GM12878 (cell line): ENCODE results near the gene CNGA4. TPM values are rescaled to one million over a fixed set of nuclear protein-coding genes. Genes with fewer than 3 reads are reported as not detected.

Experiments
- ATAC-seq: fragments of 200-7000 bp; cut with Tn5 transposase; 3 replicates; pipeline ENCODE4 v1.9.1; 2020; ENCODE audit warnings: mild to moderate bottlenecking, moderate library complexity
- BruUV-seq: library from RNA; stranded (reverse); fragments of 400-500 nt; replicated peaks from 2 replicates; lab custom pipeline; 2021; lab: Mats Ljungman, UMichigan
- CTCF ChIA-PET: fragments of 300-600 bp; sonication (Branson Sonifier 250); formaldehyde crosslinking; extraction: SDS; loops from one replicate; lab custom pipeline; 2021; ENCODE audit warnings: inconsistent platforms; lab: Yijun Ruan, JAX
- POLR2A ChIA-PET: fragments of 350-600 bp; formaldehyde crosslinking; extraction: SDS; loops from one replicate; lab custom pipeline; 2021; ENCODE audit warnings: inconsistent platforms; lab: Charles Lee
- RAD21 ChIA-PET: fragments of 300-600 bp; sonication (Branson Sonifier 250); formaldehyde crosslinking; loops from one replicate; lab custom pipeline; 2023; ENCODE audit warnings: antibody characterized with exemption; ENCODE audit not compliant: unreplicated experiment; lab: Charles Lee
- SMC1A ChIA-PET: fragments of 300-600 bp; sonication (Branson Sonifier 250); formaldehyde crosslinking; loops from one replicate; lab custom pipeline; 2023; ENCODE audit not compliant: unreplicated experiment, uncharacterized antibody; lab: Charles Lee
- DNase-seq: peaks from one replicate; pipeline ENCODE4 v3.0.0-alpha.2; 2011; ENCODE audit warnings: low read depth, low spot score
- FAIRE-seq: peaks from 3 replicates; lab custom pipeline; 2011; peaks lifted over from hg19 to GRCh38; lab: Jason Lieb, UNC
- H2AFZ ChIP-seq: 2 replicates; pipeline ENCODE4 v1.6.0; 2011; ENCODE audit warnings: low read depth, low read length, control low read depth; ENCODE audit not compliant: control insufficient read depth
- H3K27ac ChIP-seq: 2 replicates; pipeline ENCODE4 v1.5.1; 2011; ENCODE audit warnings: control low read depth; ENCODE audit not compliant: control insufficient read depth, insufficient read depth
- H3K27me3 ChIP-seq, 2 experiments: replicated peaks in 1 of 2; 2 replicates each; pipeline versions ENCODE4 v1.6.0 to v1.6.1; 2011; ENCODE audit warnings: low read length in 1 of 2; ENCODE audit not compliant: control insufficient read depth in 2 of 2, insufficient read depth in 2 of 2
- H3K36me3 ChIP-seq, 2 experiments: 2 replicates each; pipeline ENCODE4 v1.5.1; 2011; ENCODE audit warnings: low read length in 1 of 2; ENCODE audit not compliant: control insufficient read depth in 2 of 2, insufficient read depth in 2 of 2
- H3K4me1 ChIP-seq: 2 replicates; pipeline ENCODE4 v1.6.1; 2011; ENCODE audit warnings: mild to moderate bottlenecking, low read length, moderate library complexity, mixed read lengths; ENCODE audit not compliant: control insufficient read depth, insufficient read depth
- H3K4me2 ChIP-seq: 2 replicates; pipeline ENCODE4 v1.6.0; 2011; ENCODE audit warnings: control low read depth; ENCODE audit not compliant: control insufficient read depth, insufficient read depth
- H3K4me3 ChIP-seq: fragments of 200-600 bp; sonication (generic); 2 replicates; pipeline ENCODE4 v1.5.1; 2016
- H3K79me2 ChIP-seq: 2 replicates; pipeline ENCODE4 v1.6.0; 2011; ENCODE audit warnings: low read length; ENCODE audit not compliant: control insufficient read depth, insufficient read depth
- H3K9ac ChIP-seq: 2 replicates; pipeline ENCODE4 v1.8.0; 2011; ENCODE audit warnings: low read length, control low read depth, mixed read lengths; ENCODE audit not compliant: control insufficient read depth, insufficient read depth
- H3K9me3 ChIP-seq: replicated peaks from 3 replicates; pipeline ENCODE4 v1.5.1; 2011; ENCODE audit warnings: mild to moderate bottlenecking, low read length; ENCODE audit not compliant: control insufficient read depth, insufficient read depth
- H4K20me1 ChIP-seq: 2 replicates; pipeline ENCODE4 v1.6.0; 2011; ENCODE audit not compliant: control insufficient read depth, insufficient read depth
- BACH1 ChIP-seq: fragments of 450-650 bp; IDR thresholded peaks from 2 replicates; pipeline ENCODE4 v1.6.1; 2017; ENCODE audit warnings: mild to moderate bottlenecking, borderline replicate concordance
- CBX3 ChIP-seq: fragments of 200-600 bp; sonication (generic); IDR thresholded peaks from 2 replicates; pipeline ENCODE4 v1.6.1; 2016; ENCODE audit warnings: low read depth, borderline replicate concordance
- CHD4 ChIP-seq: fragments of 200-600 bp; sonication (generic); IDR thresholded peaks from 2 replicates; pipeline ENCODE4 v1.6.1; 2016; ENCODE audit warnings: mild to moderate bottlenecking
- FOXM1 ChIP-seq: IDR thresholded peaks from 2 replicates; pipeline ENCODE4 v1.6.1; 2012; ENCODE audit warnings: low read depth, mild to moderate bottlenecking, inconsistent platforms, low read length, moderate library complexity
- MYB ChIP-seq: fragments of 150-350 bp; IDR thresholded peaks from 2 replicates; pipeline ENCODE4 v1.6.1; 2014; ENCODE audit warnings: mild to moderate bottlenecking, low read depth, low read length, borderline replicate concordance
- NFXL1 ChIP-seq: fragments of 450-650 bp; IDR thresholded peaks from 2 replicates; pipeline ENCODE4 v1.6.1; 2017; ENCODE audit warnings: antibody characterized with exemption, mild to moderate bottlenecking, borderline replicate concordance
- PBX3 ChIP-seq: IDR thresholded peaks from 2 replicates; pipeline ENCODE4 v1.6.1; 2011; ENCODE audit warnings: mild to moderate bottlenecking, low read depth, low read length, moderate library complexity; ENCODE audit not compliant: insufficient replicate concordance
- RELA ChIP-seq: fragments of 450-650 bp; IDR thresholded peaks from 2 replicates; pipeline ENCODE4 v1.8.0; 2014; ENCODE audit warnings: borderline replicate concordance; ENCODE audit not compliant: partially characterized antibody
- SPI1 ChIP-seq: IDR thresholded peaks from 2 replicates; pipeline ENCODE4 v1.6.1; 2011; ENCODE audit warnings: low read depth, mild to moderate bottlenecking, low read length, moderate library complexity, borderline replicate concordance; ENCODE audit not compliant: insufficient read depth
- STAT1 ChIP-seq: fragments of 450-650 bp; conservative IDR thresholded peaks from 2 replicates; pipeline ENCODE4 v1.6.1; 2014; ENCODE audit warnings: antibody characterized with exemption, mild to moderate bottlenecking
- TARDBP ChIP-seq: IDR thresholded peaks from 2 replicates; pipeline ENCODE4 v1.6.1; 2016; ENCODE audit warnings: borderline replicate concordance
- ZNF274 ChIP-seq: IDR thresholded peaks from one replicate; pipeline ENCODE4 v1.8.0; 2011; ENCODE audit not compliant: insufficient read length, insufficient read depth
- in situ Hi-C: fragments of 300-500 bp; cut with MboI; formaldehyde crosslinking; loops from 9 replicates; pipeline ENCODE4 v1.14.3; 2018; ENCODE audit warnings: mixed read lengths
- intact Hi-C: fragments of 100-400 bp; cut with micrococcal nuclease; formaldehyde crosslinking; loops from one replicate; pipeline ENCODE4 v1.14.2; 2022; ENCODE audit not compliant: unreplicated experiment
- polyA plus RNA-seq, 11 experiments: library from polyadenylated mRNA; depleted of rRNA in 4 of 11; unstranded in 6 of 11; stranded (reverse) in 5 of 11; fragments of >200 nt; fragmentation: Nextera tagmentation in 4 of 11; fragmentation: Illumina TruSeq in 1 of 11; extraction: Ambion mirVana in 4 of 11; extraction: Trizol in 1 of 11; gene quantifications; 1 replicate in 1 of 11; 2 replicates in 10 of 11; pipeline versions ENCODE4 v1.2.1 to v1.2.3, GENCODE V29; 2011 to 2016; ENCODE audit warnings: inconsistent platforms in 2 of 11, missing spikeins in 2 of 11, low read depth in 1 of 11
- total RNA-seq, 4 experiments: library from RNA; depleted of rRNA in 3 of 4; stranded (reverse); fragments of >200 nt in 3 of 4; fragmentation: Illumina TruSeq in 1 of 4; extraction: Trizol in 1 of 4; gene quantifications; 2 replicates each; pipeline versions ENCODE4 v1.2.1 to v1.2.3, GENCODE V29; 2013 to 2021

CNGA4 gene
- total and polyA plus RNA-seq, 10 of the 15 experiments (the other 5 are each of a cell fraction or from before 2014, with no cell fraction given): 0.05 to 0.26 (median 0.07) TPM; not detected in 5

- ATAC-seq (no peak), FAIRE-seq (no peak), DNase-seq (no peak)
- ChIA-PET RAD21 (no interaction called here), SMC1A (interaction anchor here (0.6 kb wide), 1 partner anchor 56 kb away, joined by 3 read pairs; no protein-coding TSS in a partner anchor), CTCF (interaction anchor here (0.6 kb wide), 1 partner anchor 484 kb away, joined by 3 read pairs; no protein-coding TSS in a partner anchor), POLR2A (no interaction called here)
- intact Hi-C loops: no loop called here
- BruUV-seq: no TSS peak
- in situ Hi-C loops: no loop called here
- Histone ChIP-seq H3K27me3 (no peaks in the 10 kb centered on the region), H3K4me3 (no peak overlapping the region), H3K4me2 (no peak overlapping the region), H2AFZ (no peak overlapping the region), H3K4me1 (no peaks in the 10 kb centered on the region), H3K36me3 (no peaks in the 10 kb centered on the region), H3K9ac (no peak overlapping the region), H4K20me1 (no peaks in the 10 kb centered on the region), H3K27ac (no peak overlapping the region), H3K9me3 (no peaks in the 10 kb centered on the region), H3K79me2 (no peaks in the 10 kb centered on the region)
- TF ChIP-seq CHD4 (no peak), SPI1 (no peak), NFXL1 (no peak), CBX3 (no peak), STAT1 (no peak), MYB (no peak), PBX3 (no peak), FOXM1 (no peak), TARDBP (no peak), RELA (no peak), ZNF274 (no peak), BACH1 (no peak)
Measured at GRCh38 chr11:6191742-6192141, 47.1 kb upstream of the CNGA4 start.
